ENCODE results near the gene ENTPD1. TPM values are rescaled to one million over a fixed set of nuclear protein-coding genes. Genes with fewer than 3 reads are reported as not detected.
"Not testable (repeated sequence)": the region's sequence is repeated elsewhere in the genome, so short reads cannot be mapped to it uniquely, and the experiment has no call there.

The ENTPD1 gene
- total and polyA plus RNA-seq, 9 of the 15 experiments (the other 6 are each of a cell fraction or from before 2014, with no cell fraction given) = 0.07 to 1.5 (median 0.37) TPM

DNA sequence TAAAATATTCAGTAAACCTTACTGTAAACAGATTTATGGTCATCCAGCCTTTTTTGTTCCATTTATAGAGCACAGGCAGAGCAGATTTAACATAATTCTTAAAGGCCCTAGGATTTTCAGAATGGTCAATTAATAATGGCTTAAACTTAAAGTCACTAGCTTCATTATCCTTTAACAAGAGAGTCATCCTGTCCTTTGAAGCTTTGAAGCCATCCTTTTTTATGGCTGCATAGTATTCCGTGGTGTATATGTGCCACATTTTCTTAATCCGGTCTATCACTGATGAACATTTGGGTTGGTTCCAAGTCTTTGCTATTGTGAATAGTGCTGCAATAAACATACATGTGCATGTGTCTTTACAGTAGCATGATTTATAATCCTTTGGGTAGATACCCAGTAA, 17.5 kb downstream of the ENTPD1 start:
- BruUV-seq (replicated peaks) = not testable (repeated sequence)
- 0% methylated on average over 2 of the region's 2 CpGs for WGBS (ENCODE audit: insufficient coverage, low coverage, missing lambda C conversion rate)

DNA sequence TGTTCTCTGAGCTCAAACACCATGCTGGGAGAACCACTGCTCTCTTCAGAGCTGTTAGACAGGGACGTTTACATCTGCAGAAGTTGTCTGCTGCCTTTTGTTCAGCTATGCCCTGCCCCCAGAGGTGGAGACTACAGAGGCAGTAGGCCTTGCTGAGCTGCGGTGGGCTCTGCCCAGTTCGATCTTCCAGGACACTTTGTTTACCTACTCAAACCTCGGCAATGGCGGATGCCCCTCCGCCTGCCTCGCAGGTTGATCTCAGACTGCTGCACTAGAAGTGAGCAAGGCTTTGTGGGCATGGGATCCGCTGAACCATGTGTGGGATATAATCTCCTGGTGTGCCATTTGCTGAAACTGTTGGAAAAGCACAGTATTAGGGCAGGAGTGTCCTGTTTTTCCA, 21.7 kb downstream of the ENTPD1 start:
- H3K4me1 ChIP-seq (replicated peaks in 1 of 2; ENCODE audit: control insufficient read depth in 2 of 2, insufficient read depth in 2 of 2, low read length in 2 of 2); H2AFZ ChIP-seq (ENCODE audit: low read depth, low read length); ATAC-seq; H3K9me3 ChIP-seq (replicated peaks; ENCODE audit: control insufficient read depth, insufficient read depth, low read depth, low read length); intact Hi-C loops (cut with micrococcal nuclease); DNase-seq (ENCODE audit: extremely low read depth in 1 of 4, low spot score in 3 of 4); H3K36me3 ChIP-seq (ENCODE audit: control insufficient read depth, insufficient read depth, low read length); FAIRE-seq; H3K79me2 ChIP-seq (ENCODE audit: control insufficient read depth, insufficient read depth, low read length); H3K4me2 ChIP-seq (ENCODE audit: insufficient read depth, low read length); CTCF ChIA-PET (ENCODE audit: low intra/inter-chr PET ratio); H3K9ac ChIP-seq (ENCODE audit: insufficient read depth in 1 of 2, low read depth in 2 of 2, low read length in 2 of 2); H4K20me1 ChIP-seq (replicated peaks; ENCODE audit: control insufficient read depth, insufficient read depth, low read length); H3K9me1 ChIP-seq (ENCODE audit: control insufficient read depth, insufficient read depth, low read length); H3K4me3 ChIP-seq; H3K27me3 ChIP-seq (ENCODE audit: control insufficient read depth in 2 of 2, insufficient read depth in 2 of 2, low read length in 2 of 2); in situ Hi-C loops (cut with MboI); POLR2A ChIA-PET; BruUV-seq (replicated peaks); H3K27ac ChIP-seq (ENCODE audit: extremely low read depth, low read depth, low read length): not testable (repeated sequence)
- 2% methylated on average over 8 of the region's 8 CpGs for WGBS (ENCODE audit: insufficient coverage, low coverage, missing lambda C conversion rate)

More for the DNA sequence above, 17.5 kb downstream of the ENTPD1 start:
- H2AFZ ChIP-seq (ENCODE audit: low read depth, low read length); ATAC-seq; H3K36me3 ChIP-seq (ENCODE audit: control insufficient read depth, insufficient read depth, low read length); H3K27ac ChIP-seq (ENCODE audit: extremely low read depth, low read depth, low read length); H3K9me1 ChIP-seq (ENCODE audit: control insufficient read depth, insufficient read depth, low read length); H4K20me1 ChIP-seq (replicated peaks; ENCODE audit: control insufficient read depth, insufficient read depth, low read length); H3K9ac ChIP-seq (ENCODE audit: insufficient read depth in 1 of 2, low read depth in 2 of 2, low read length in 2 of 2); CTCF ChIA-PET (ENCODE audit: low intra/inter-chr PET ratio); DNase-seq (ENCODE audit: extremely low read depth in 1 of 4, low spot score in 3 of 4); intact Hi-C loops (cut with micrococcal nuclease); H3K4me3 ChIP-seq; H3K27me3 ChIP-seq (ENCODE audit: control insufficient read depth in 2 of 2, insufficient read depth in 2 of 2, low read length in 2 of 2); H3K4me1 ChIP-seq (replicated peaks in 1 of 2; ENCODE audit: control insufficient read depth in 2 of 2, insufficient read depth in 2 of 2, low read length in 2 of 2); FAIRE-seq; in situ Hi-C loops (cut with MboI); H3K4me2 ChIP-seq (ENCODE audit: insufficient read depth, low read length); H3K9me3 ChIP-seq (replicated peaks; ENCODE audit: control insufficient read depth, insufficient read depth, low read depth, low read length); H3K79me2 ChIP-seq (ENCODE audit: control insufficient read depth, insufficient read depth, low read length); POLR2A ChIA-PET: not testable (repeated sequence)
- TF ChIP-seq ZNF146 (CRISPR knock-in tag; IDR thresholded peaks at IDR 0.05; ENCODE audit: unreplicated experiment) = peak; percentile 57

All from K562 (cell line).